ENCODE data around the gene TMEM119.
A peak's percentile ranks its signal among the peaks of the same experiment; 100 is the strongest.
"Not testable (repeated sequence)": the region's sequence is repeated elsewhere in the genome, so short reads cannot be mapped to it uniquely, and the experiment has no call there.

The TMEM119 gene

GRCh38 chr12:108585864-108586263, 12.0 kb downstream of the TMEM119 start:
- no peak for DNase-seq (ENCODE audit: extremely low read depth in 1 of 2, low read depth in 1 of 2)

GRCh38 chr12:108584456-108585065, 13.3 kb downstream of the TMEM119 start:
- DNase-seq (ENCODE audit: extremely low read depth in 1 of 2, low read depth in 1 of 2), result no peak

- DNase-seq (ENCODE audit: extremely low read depth in 1 of 2, low read depth in 1 of 2), result no peak
These were observed 13.9 kb downstream of the TMEM119 start for GRCh38 chr12:108583991-108584390.

GRCh38 chr12:108582978-108583770, 14.7 kb downstream of the TMEM119 start:
- DNase-seq (ENCODE audit: extremely low read depth in 1 of 2, low read depth in 1 of 2), result no peak

- no peak for DNase-seq (ENCODE audit: extremely low read depth in 1 of 2, low read depth in 1 of 2)
These were observed 15.4 kb downstream of the TMEM119 start for GRCh38 chr12:108582509-108582908.

GRCh38 chr12:108581311-108582227, 16.3 kb downstream of the TMEM119 start:
- no peak for DNase-seq (ENCODE audit: extremely low read depth in 1 of 2, low read depth in 1 of 2)

- DNase-seq (ENCODE audit: extremely low read depth in 1 of 2, low read depth in 1 of 2), result no peak
These were observed 17.4 kb downstream of the TMEM119 start for GRCh38 chr12:108580531-108580930.

- no peak for DNase-seq (ENCODE audit: extremely low read depth in 1 of 2, low read depth in 1 of 2)
These were observed 19.1 kb downstream of the TMEM119 start for GRCh38 chr12:108578813-108579212.

- no peak for DNase-seq (ENCODE audit: extremely low read depth in 1 of 2, low read depth in 1 of 2)
These were observed 19.6 kb downstream of the TMEM119 start for GRCh38 chr12:108578264-108578663.

GRCh38 chr12:108577458-108577857, 20.4 kb downstream of the TMEM119 start:
- DNase-seq (ENCODE audit: extremely low read depth in 1 of 2, low read depth in 1 of 2), result no peak

- no peak for DNase-seq (ENCODE audit: extremely low read depth in 1 of 2, low read depth in 1 of 2)
These were observed 21.1 kb downstream of the TMEM119 start for GRCh38 chr12:108576660-108577234.

- DNase-seq (ENCODE audit: extremely low read depth in 1 of 2, low read depth in 1 of 2), result no peak
These were observed 22.5 kb downstream of the TMEM119 start for GRCh38 chr12:108575199-108575912.

- DNase-seq (ENCODE audit: extremely low read depth in 1 of 2, low read depth in 1 of 2), result not testable (repeated sequence)
These were observed 23.6 kb downstream of the TMEM119 start for GRCh38 chr12:108574276-108574675.

GRCh38 chr12:108573317-108573716, 24.6 kb downstream of the TMEM119 start:
- DNase-seq (ENCODE audit: extremely low read depth in 1 of 2, low read depth in 1 of 2), result no peak

GRCh38 chr12:108572166-108572790, 25.6 kb downstream of the TMEM119 start:
- DNase-seq (ENCODE audit: extremely low read depth in 1 of 2, low read depth in 1 of 2), result no peak

GRCh38 chr12:108571609-108572165, 26.2 kb downstream of the TMEM119 start:
- no peak for DNase-seq (ENCODE audit: extremely low read depth in 1 of 2, low read depth in 1 of 2)

GRCh38 chr12:108570743-108571608, 26.9 kb downstream of the TMEM119 start:
- no peak for DNase-seq (ENCODE audit: extremely low read depth in 1 of 2, low read depth in 1 of 2)

GRCh38 chr12:108568338-108569154, 29.3 kb downstream of the TMEM119 start:
- DNase-seq (ENCODE audit: extremely low read depth in 1 of 2, low read depth in 1 of 2), result peak in 1 of 2 donors; percentile 29

Measured in activated CD8-positive, alpha-beta memory T cell treated with anti-CD3 and anti-CD28 coated beads for 1 hour (primary cell).